Measurements from ENCODE around the gene CTRB1. TPM values are rescaled to one million over a fixed set of nuclear protein-coding genes. Genes with fewer than 3 reads are reported as not detected.
A peak's percentile ranks its signal among the peaks of the same experiment; 100 is the strongest.

CTRB1 gene
- total RNA-seq, 1 experiment from 2014 or later: not detected

DNA sequence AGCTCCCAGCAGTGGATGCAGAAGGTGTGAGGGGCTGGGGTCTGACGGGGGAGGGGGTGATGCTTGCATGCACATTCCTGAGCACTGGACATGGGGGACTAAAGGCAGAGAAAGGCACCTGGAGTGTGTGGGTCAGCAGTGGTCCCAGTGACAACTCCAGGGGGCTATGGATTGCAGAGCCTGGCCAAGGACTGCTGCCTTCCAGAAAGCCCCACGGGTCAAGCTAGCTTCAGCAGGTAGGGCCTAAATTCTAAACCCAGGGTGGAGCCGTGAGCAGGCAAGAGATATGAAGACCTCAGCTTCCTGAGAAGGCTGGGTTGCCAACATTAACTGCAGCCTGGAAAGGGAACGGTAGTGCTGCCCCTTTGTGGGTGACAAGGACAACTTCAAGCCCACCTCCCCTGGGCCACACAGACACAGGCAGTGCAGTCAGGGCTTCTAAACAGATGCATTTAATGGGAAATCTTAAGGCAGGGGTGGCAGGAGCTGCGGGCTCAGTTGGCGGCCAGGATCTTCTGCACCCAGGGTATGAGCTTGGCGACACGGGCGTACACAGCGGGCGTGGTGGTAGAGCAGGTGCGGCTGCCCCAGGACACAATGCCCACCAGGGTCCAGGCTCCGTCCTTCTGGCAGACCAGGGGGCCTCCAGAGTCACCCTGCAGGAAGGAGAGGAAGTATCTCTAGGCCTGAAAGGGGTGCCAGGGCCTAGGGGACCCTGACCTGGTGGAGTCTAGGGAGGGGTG lies 14.9 kb upstream of the CTRB1 start:
- peak overlapping the region in 2 of 3 experiments; percentile 37 to 42; a peak in 4 of 7 replicates for H3K27ac Mint-ChIP-seq
- H2BK15ac ChIP-seq (ENCODE audit: low read depth, low read length): no peak overlapping the region
- DNase-seq: no peak
- H3K18ac ChIP-seq (ENCODE audit: insufficient read length, low read depth, low read length): no peak overlapping the region
- H3K4ac ChIP-seq (ENCODE audit: low read depth, low read length): no peak overlapping the region
- H3K27me3 ChIP-seq (ENCODE audit: insufficient read depth, low read length): no peaks in the 10 kb centered on the region
- H3K23me2 ChIP-seq (ENCODE audit: insufficient read length, low read depth, low read length, poor library complexity, severe bottlenecking): no peaks in the 10 kb centered on the region
- no peaks in the 10 kb centered on the region for H4K20me1 ChIP-seq (ENCODE audit: control insufficient read depth, insufficient read depth, insufficient read length)
- H3K4me3 Mint-ChIP-seq: no peak overlapping the region
- no peak overlapping the region for H3K4me2 ChIP-seq (ENCODE audit: insufficient read depth, insufficient read length, low read length)
- H3K27ac ChIP-seq (ENCODE audit: insufficient read length, low read depth, low read length): no peak overlapping the region
- no peaks in the 10 kb centered on the region for H3K79me1 ChIP-seq (ENCODE audit: insufficient read depth, low read depth, low read length, poor library complexity, severe bottlenecking)
- H3K4me1 ChIP-seq (ENCODE audit: insufficient read depth, low read length): no peaks in the 10 kb centered on the region
- H3K56ac ChIP-seq (ENCODE audit: insufficient read length, low read depth, low read length): no peak overlapping the region
- H3K36me3 Mint-ChIP-seq (ENCODE audit: insufficient read depth in 1 of 3, low read depth in 3 of 3): no peaks in the 10 kb centered on the region
- no peak overlapping the region for H4K5ac ChIP-seq (ENCODE audit: insufficient read length, low read depth, low read length)
- H2BK20ac ChIP-seq (ENCODE audit: low read depth, low read length, poor library complexity, severe bottlenecking): no peak overlapping the region
- WGBS (ENCODE audit: extremely low coverage, insufficient read length, low lambda C conversion rate): no CpG with 5 or more reads among the region's 13 CpGs
- TF ChIP-seq, protein P1, sequence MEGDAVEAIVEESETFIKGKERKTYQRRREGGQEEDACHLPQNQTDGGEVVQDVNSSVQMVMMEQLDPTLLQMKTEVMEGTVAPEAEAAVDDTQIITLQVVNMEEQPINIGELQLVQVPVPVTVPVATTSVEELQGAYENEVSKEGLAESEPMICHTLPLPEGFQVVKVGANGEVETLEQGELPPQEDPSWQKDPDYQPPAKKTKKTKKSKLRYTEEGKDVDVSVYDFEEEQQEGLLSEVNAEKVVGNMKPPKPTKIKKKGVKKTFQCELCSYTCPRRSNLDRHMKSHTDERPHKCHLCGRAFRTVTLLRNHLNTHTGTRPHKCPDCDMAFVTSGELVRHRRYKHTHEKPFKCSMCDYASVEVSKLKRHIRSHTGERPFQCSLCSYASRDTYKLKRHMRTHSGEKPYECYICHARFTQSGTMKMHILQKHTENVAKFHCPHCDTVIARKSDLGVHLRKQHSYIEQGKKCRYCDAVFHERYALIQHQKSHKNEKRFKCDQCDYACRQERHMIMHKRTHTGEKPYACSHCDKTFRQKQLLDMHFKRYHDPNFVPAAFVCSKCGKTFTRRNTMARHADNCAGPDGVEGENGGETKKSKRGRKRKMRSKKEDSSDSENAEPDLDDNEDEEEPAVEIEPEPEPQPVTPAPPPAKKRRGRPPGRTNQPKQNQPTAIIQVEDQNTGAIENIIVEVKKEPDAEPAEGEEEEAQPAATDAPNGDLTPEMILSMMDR (conservative IDR thresholded peaks at IDR 0.05): no peak
- no peak overlapping the region for H2BK120ac ChIP-seq (ENCODE audit: low read depth, low read length, poor library complexity, severe bottlenecking)
- no peaks in the 10 kb centered on the region for H3K9me3 Mint-ChIP-seq
- no peak overlapping the region; the same call in 1 of the 2 replicates for H3K14ac ChIP-seq (ENCODE audit: insufficient read depth, low read length)
- no peaks in the 10 kb centered on the region for H3K9me3 ChIP-seq (ENCODE audit: control insufficient read depth, low read depth, low read length)
- H4K8ac ChIP-seq (replicated peaks; ENCODE audit: insufficient read length, low read depth, low read length): no peak overlapping the region
- H3T11ph ChIP-seq (ENCODE audit: low read length): no peak overlapping the region
- no peak overlapping the region for H2BK12ac ChIP-seq (ENCODE audit: insufficient read length, low read depth, low read length)
- H3K9ac ChIP-seq (ENCODE audit: extremely low read depth, insufficient read length, low read length): no peak overlapping the region
- peaks cover 3 to 9% of the 10 kb centered on the region in 2 experiments; a peak in 3 of 4 replicates for H3K4me1 Mint-ChIP-seq
- H2AK5ac ChIP-seq (ENCODE audit: insufficient read length, low read length): no peak overlapping the region
- H3K27me3 Mint-ChIP-seq (ENCODE audit: low read depth): peaks cover 4% of the 10 kb centered on the region; the same call in 1 of the 2 replicates
- H2AFZ ChIP-seq (ENCODE audit: low read length): no peak overlapping the region
- H2BK5ac ChIP-seq (ENCODE audit: insufficient read length, low read length): no peak overlapping the region
- H4K91ac ChIP-seq (ENCODE audit: insufficient read length, low read depth, low read length): no peak overlapping the region
- no peaks in the 10 kb centered on the region for H3K79me2 ChIP-seq (ENCODE audit: insufficient read depth, low read length)
- no peak overlapping the region for H3K23ac ChIP-seq (ENCODE audit: insufficient read length, low read depth, low read length)

Data from H9 (cell line).